ENCODE results near the gene TRABD2B.

- TF ChIP-seq MAX (IDR thresholded peaks at IDR 0.05; ENCODE audit: insufficient read depth, insufficient read length) = no peak
- no peak for TF ChIP-seq EZH2 (IDR thresholded peaks at IDR 0.05; ENCODE audit: borderline replicate concordance, low read depth, low read length, severe bottlenecking)
- no peak for TF ChIP-seq MYC (IDR thresholded peaks at IDR 0.05; ENCODE audit: low read depth, low read length)
These were observed 254.1 kb downstream of the TRABD2B start for GRCh38 chr1:47742890-47743760.
